Neuron (in vitro differentiated cells): ENCODE results near the gene ARID3A.

Experiments used
- H2AFZ ChIP-seq: one replicate; pipeline ENCODE4 v1.6.1; 2013; ENCODE audit warnings: low read depth, mild to moderate bottlenecking, inconsistent platforms, low read length, moderate library complexity
- H3K27me3 ChIP-seq: one replicate; pipeline ENCODE4 v1.6.1; 2013; ENCODE audit warnings: low read length; ENCODE audit not compliant: insufficient read depth
- H3K36me3 ChIP-seq: one replicate; pipeline ENCODE4 v1.6.1; 2013; ENCODE audit warnings: low read length; ENCODE audit not compliant: insufficient read depth
- H3K4me1 ChIP-seq: one replicate; pipeline ENCODE4 v1.6.1; 2013; ENCODE audit warnings: low read length; ENCODE audit not compliant: insufficient read depth
- H3K4me3 ChIP-seq: 2 replicates; pipeline ENCODE4 v1.5.1; 2013; ENCODE audit warnings: mild to moderate bottlenecking, low read length, moderate library complexity
- H3K9me3 ChIP-seq: one replicate; pipeline ENCODE4 v1.6.1; 2013; ENCODE audit warnings: low read length

The ARID3A gene

DNA sequence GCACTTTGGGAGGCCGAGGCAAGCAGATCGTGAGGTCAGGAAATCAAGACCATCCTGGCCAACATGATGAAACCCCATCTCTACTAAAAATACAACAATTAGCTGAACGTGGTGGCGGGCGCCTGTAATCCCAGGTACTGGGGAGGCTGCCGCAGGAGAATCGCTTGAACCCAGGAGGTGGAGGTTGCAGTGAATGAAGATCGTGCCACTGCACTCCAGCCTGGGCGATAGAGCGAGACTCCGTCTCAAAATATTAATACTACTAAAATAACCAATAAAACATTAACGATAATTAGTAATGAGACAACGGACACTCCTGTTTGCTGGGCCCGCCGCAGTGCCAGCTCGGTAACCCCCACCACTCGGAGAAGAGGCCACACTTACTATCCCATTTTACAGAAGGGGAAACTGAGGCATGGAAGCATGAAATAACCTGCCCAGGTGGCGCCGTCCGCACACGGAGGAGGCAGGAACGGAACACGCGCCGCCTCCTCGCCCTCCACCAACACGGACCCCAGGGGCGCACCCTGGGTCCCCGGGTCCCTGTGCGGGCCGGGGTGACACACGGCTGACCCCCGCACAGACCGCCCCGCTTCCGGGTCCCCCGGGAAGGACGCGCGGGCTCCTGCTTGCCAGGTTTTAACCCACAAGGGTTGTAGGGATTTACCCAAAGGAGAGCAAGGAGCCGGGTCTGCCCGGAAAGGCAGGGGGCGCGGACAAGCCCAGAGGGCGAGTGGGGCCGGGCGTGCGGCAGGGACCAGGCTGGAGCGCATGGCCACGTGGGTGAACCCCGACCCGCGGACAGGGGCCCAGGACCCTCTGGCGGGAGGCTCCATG is 14.4 kb upstream of the ARID3A start:
- Histone ChIP-seq H3K9me3 (peaks cover 3% of the 10 kb centered on the region), H3K36me3 (no peaks in the 10 kb centered on the region), H3K27me3 (no peaks in the 10 kb centered on the region), H3K4me3 (no peak overlapping the region), H3K4me1 (peaks cover 2% of the 10 kb centered on the region), H2AFZ (no peak overlapping the region)

DNA sequence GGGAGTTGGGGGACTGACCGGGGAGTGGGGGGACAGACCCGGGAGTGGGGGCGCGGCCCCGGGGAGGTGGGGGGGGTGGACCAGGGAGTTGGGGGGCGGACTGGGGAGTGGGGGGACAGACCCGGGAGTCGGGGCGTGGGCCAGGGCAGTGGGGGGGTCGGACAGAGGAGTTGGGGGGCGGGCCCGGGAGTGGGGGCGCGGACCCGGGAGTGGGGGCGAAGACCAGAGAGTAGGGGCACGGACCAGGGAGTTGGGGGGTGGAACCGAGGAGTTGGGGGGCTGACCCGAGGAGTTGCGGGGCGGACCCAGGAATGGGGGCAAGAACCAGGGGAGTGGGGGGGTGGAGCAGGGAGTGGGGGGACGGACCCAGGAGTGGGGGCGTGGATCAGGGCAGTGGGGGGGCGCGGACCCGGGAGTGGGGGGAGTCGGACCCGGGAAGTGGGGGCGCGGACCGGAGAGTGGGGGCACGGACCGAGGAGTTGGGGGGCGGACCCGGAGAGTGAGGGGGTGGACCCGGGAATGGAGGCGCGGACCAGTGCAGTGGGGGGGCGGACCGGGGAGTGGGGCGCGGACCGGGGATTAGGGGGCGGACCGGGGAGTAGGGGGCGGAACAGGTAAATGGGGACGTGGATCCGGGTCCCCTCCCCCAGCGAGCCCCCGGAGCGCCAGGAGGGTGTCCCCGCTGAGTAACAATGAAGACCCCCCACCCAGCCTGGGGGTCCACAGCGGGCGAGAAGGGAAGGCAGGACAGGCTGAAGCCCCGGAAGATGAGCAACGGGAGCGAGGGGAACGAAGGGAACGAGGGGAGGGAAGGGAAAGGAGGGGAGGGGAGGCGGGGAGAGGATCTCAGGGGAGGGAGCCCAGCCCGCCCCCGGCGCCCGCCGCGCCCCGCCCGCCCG is 13.4 kb upstream of the ARID3A start:
- Histone ChIP-seq H3K4me1 (peaks cover 5% of the 10 kb centered on the region), H2AFZ (no peak overlapping the region), H3K36me3 (no peaks in the 10 kb centered on the region)

DNA sequence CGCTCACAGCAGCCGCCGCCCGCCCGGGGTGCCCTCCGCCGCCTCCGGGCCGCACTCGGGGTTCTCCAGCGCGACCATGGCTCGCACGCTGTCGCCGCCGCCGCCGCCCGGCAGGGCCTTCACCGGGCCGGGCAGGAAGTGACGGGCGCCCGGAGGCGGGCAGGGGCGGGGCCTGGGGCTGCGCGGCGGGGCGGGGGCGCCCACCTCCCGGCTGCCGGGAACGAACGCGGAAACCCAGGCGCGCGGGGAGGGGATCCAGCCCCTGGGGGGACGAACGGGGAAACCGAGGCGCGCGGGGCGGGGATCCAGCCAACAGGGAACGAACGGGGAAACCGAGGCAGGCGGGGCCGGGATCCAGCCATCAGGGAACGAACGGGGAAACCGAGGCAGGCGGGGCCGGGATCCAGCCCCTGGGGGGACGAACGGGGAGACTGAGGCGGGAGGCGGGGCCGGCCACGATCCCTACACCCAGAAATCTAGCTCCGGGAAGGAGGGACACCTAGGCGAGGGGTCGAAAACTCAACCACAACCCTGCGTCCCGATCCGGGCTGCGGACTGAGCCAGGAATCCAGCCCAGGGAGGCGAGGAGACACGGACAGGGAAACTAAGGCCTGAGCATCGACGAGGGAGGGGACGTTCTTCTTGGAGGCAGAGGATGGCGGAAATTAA is 12.6 kb upstream of the ARID3A start, which contains the start of gene R3HDM4:
Gene R3HDM4, minus strand, starts transcription at position 140 of the 669 bp plus-strand sequence. Its CDS starts 62 bp downstream, at position 78.
- peaks cover 3% of the 10 kb centered on the region for H3K9me3 ChIP-seq
- peak within 1 kb of the TSS; percentile 96 for H3K4me3 ChIP-seq
- H3K36me3 ChIP-seq: no peaks in the 10 kb centered on the region
- peak within 1 kb of the TSS; percentile 60 for H2AFZ ChIP-seq
- H3K4me1 ChIP-seq: peaks cover 9% of the 10 kb centered on the region
- H3K27me3 ChIP-seq: no peaks in the 10 kb centered on the region

More for the DNA sequence above, 13.4 kb upstream of the ARID3A start:
- Histone ChIP-seq H3K4me3 (peak overlapping the region; percentile 96), H3K9me3 (peaks cover 3% of the 10 kb centered on the region), H3K27me3 (no peaks in the 10 kb centered on the region)

DNA sequence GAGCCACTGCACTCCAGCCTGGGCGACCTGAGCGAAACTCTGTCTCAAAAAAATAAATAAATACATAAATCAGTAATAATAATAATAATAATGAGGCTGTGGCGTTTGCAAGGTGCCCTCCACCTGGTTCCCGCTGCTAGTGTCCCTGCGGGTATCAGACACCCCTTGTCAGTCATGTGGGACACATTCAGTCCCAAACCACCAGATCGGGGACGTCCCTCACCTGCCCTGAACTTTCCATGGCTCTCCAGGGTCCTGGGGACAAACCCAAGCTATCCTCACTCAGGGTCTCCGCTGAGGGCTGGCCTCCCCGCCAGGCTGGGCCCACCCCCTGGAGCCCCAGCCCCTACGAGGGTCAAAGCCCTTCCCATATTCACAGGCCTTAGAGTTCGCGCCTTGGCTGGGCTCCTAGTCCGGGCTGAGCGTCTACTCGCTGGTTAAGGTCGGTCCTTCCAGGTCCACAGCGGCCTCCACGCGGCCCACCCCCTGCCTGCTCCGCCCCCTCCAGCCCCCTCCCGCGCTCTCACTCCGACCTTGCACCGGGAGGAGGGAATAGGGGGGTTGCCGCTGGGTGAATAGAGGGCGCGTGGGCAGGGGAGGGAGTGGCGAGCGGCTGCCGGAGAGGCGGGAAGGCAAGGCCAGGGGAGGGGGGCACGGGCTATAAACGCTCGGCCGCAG is 9.1 kb upstream of the ARID3A start:
- H3K27me3 ChIP-seq: no peaks in the 10 kb centered on the region
- H3K9me3 ChIP-seq: no peaks in the 10 kb centered on the region
- peak overlapping the region; percentile 43 for H3K4me3 ChIP-seq
- no peaks in the 10 kb centered on the region for H3K36me3 ChIP-seq
- H3K4me1 ChIP-seq: peaks cover 12% of the 10 kb centered on the region
- H2AFZ ChIP-seq: peak overlapping the region; percentile 24

DNA sequence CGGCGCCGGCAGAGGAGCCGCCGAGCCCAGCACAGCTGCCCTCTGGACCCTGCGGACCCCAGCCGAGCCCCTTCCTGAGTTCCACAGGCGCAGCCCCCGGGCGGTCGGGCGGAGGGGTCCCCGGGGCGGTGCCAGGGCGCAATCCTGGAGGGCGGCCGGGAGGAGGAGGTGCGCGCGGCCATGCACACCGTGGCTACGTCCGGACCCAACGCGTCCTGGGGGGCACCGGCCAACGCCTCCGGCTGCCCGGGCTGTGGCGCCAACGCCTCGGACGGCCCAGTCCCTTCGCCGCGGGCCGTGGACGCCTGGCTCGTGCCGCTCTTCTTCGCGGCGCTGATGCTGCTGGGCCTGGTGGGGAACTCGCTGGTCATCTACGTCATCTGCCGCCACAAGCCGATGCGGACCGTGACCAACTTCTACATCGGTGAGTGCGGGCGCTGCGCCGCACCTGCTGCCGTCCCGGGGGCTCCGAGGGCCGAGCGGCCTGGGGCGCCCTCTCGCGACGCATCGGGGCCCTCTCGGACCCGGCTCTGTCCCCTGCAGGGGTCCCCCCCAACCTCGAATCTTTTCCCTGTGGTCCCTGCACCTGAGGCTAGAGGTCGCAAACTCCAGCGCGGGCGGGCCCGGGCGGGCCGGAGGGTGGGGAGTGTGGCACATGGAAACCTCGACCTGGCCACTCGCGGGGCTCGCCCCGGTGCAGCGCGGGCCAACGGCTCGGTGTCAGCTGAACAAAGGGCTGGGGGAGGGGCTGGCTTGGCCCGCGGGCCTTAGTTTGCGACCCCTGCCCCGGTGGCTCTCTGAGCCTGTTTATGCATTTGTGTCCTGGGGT is 8.3 kb upstream of the ARID3A start, which contains the start of gene KISS1R:
Gene KISS1R, plus strand, starts transcription at position 11 of the 829 bp plus-strand sequence. Its CDS starts 170 bp downstream, at position 181.
- H3K27me3 ChIP-seq: no peaks in the 10 kb centered on the region
- H3K36me3 ChIP-seq: no peaks in the 10 kb centered on the region
- H2AFZ ChIP-seq: peak within 1 kb of the TSS; percentile 24
- H3K4me1 ChIP-seq: peaks cover 14% of the 10 kb centered on the region
- peak within 1 kb of the TSS; percentile 43 for H3K4me3 ChIP-seq
- no peaks in the 10 kb centered on the region for H3K9me3 ChIP-seq

DNA sequence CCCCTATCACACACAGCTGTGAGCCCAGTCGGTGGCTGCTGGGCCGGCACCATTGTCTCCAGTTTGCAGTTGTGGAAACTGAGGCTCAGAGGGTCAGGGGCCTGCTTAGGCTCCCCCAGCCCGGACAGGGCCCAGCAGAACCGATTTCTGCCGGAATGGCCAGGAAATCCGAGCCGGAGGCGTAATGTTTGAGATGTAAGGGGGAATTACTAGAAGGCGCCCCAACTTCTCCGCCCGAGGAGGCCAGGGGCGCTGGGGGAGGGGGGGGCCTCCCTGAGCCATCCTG is 7.7 kb upstream of the ARID3A start:
- H3K4me3 ChIP-seq: peak overlapping the region; percentile 43
- no peaks in the 10 kb centered on the region for H3K9me3 ChIP-seq
- H2AFZ ChIP-seq: peak overlapping the region; percentile 24
- H3K4me1 ChIP-seq: peaks cover 14% of the 10 kb centered on the region
- H3K36me3 ChIP-seq: no peaks in the 10 kb centered on the region
- no peaks in the 10 kb centered on the region for H3K27me3 ChIP-seq

DNA sequence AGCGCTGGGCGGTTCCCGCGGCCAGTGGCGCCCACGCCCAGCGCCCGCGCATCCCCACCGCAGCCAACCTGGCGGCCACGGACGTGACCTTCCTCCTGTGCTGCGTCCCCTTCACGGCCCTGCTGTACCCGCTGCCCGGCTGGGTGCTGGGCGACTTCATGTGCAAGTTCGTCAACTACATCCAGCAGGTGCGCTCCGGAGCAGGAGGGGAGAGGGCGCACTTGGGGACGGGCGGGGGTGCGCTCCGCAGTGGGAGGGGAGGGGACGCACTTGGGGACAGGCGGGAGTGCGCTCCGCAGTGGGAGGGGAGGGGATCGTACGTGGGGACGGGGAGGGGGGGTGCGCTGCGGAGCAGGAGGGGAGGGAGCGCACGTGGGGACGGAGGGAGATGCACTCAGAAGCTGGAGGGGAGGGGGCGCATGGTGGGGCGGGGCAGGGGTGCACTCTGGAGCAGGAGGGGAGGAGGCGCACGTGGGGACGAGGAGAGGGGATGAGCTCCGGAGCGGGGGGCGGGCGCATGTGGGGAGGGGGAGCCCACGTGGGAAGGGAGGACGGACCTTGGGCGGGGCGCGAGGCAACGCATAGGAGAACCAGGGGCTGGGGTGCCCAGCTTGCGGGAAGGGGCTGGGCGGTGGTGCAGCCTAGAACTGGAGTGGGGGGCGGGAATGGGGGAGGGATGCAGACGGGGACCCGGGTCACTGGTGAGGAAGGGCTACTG is 7.2 kb upstream of the ARID3A start:
- Histone ChIP-seq H2AFZ (no peak overlapping the region), H3K4me3 (peak overlapping the region; percentile 43)

DNA sequence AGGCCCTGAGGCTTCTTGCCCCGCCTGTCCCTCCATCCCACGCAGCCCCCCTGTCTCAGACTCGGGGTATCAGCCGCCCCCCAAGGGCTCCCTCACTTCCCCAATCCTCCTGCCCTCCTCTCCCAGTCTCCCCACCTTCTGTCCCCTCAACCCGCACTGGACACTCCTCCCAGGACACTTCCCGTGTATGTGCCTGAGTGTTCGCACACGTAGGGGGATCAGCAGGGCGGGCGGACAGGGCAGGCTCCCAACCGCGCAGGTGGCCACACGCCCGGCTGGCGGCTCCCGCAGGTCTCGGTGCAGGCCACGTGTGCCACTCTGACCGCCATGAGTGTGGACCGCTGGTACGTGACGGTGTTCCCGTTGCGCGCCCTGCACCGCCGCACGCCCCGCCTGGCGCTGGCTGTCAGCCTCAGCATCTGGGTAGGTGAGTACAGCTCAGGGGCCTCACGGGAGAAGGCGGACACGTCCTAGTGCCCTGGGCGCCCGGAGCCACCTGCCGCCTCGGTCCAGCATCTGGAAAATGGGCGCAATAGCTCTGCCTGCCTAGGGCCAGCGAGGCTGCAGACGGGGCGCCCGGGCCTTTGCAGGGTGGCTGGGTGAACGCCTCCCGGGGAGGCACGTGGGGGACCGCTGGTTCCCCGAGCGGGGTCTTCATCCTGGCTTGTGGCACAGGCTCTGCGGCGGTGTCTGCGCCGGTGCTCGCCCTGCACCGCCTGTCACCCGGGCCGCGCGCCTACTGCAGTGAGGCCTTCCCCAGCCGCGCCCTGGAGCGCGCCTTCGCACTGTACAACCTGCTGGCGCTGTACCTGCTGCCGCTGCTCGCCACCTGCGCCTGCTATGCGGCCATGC is 6.4 kb upstream of the ARID3A start:
- H3K9me3 ChIP-seq: no peaks in the 10 kb centered on the region
- H3K36me3 ChIP-seq: no peaks in the 10 kb centered on the region
- peaks cover 12% of the 10 kb centered on the region for H3K4me1 ChIP-seq
- H3K4me3 ChIP-seq: no peak overlapping the region
- no peaks in the 10 kb centered on the region for H3K27me3 ChIP-seq
- H2AFZ ChIP-seq: no peak overlapping the region

More for the DNA sequence above, 7.2 kb upstream of the ARID3A start:
- Histone ChIP-seq H3K4me1 (peaks cover 13% of the 10 kb centered on the region), H3K27me3 (no peaks in the 10 kb centered on the region), H3K36me3 (no peaks in the 10 kb centered on the region), H3K9me3 (no peaks in the 10 kb centered on the region)

DNA sequence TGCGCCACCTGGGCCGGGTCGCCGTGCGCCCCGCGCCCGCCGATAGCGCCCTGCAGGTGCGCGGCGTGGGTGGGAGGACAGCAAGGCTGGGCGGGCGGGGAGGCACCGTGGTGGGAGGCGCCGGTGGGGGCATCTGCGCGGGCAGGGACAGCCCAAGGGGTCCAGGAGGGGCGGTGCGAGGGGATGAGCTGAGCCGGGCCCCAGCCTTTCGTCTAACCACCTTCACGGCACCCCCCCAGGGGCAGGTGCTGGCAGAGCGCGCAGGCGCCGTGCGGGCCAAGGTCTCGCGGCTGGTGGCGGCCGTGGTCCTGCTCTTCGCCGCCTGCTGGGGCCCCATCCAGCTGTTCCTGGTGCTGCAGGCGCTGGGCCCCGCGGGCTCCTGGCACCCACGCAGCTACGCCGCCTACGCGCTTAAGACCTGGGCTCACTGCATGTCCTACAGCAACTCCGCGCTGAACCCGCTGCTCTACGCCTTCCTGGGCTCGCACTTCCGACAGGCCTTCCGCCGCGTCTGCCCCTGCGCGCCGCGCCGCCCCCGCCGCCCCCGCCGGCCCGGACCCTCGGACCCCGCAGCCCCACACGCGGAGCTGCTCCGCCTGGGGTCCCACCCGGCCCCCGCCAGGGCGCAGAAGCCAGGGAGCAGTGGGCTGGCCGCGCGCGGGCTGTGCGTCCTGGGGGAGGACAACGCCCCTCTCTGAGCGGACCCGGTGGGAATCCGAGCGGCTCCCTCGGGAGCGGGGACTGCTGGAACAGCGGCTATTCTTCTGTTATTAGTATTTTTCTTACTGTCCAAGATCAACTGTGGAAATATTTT is 5.6 kb upstream of the ARID3A start:
- H3K4me3 ChIP-seq: no peak overlapping the region
- H3K36me3 ChIP-seq: no peaks in the 10 kb centered on the region
- H3K4me1 ChIP-seq: peaks cover 18% of the 10 kb centered on the region
- H3K27me3 ChIP-seq: no peaks in the 10 kb centered on the region
- no peak overlapping the region for H2AFZ ChIP-seq
- no peaks in the 10 kb centered on the region for H3K9me3 ChIP-seq

DNA sequence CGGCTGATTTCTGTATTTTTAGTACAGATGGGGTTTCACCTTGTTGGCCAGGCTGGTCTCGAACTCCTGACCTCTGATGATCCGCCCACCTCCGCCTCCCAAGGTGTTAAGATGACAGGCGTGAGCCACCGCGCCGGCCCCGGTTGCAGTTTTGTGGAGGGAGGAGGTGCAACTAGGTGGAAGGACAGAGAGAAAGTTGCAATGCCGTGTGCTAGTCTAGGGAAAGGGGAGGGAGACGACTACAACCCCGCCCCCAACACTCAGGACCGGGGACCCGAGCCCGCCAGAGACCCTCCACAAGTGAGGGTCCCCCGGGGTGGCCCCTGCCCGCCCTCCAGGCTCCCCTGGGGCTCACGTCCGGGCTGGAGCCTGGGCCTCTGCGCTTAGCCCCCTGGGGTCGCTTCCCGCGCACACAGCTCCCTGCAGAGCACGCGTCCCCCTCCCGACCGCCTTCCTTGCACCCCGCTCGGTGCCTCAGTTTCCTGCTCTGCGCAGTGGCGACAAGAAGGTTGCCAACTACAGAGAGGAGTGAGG is 1.2 kb upstream of the ARID3A start:
- Histone ChIP-seq H3K4me3 (peak overlapping the region; percentile 99), H3K27me3 (no peaks in the 10 kb centered on the region), H3K9me3 (no peaks in the 10 kb centered on the region), H2AFZ (no peak overlapping the region), H3K4me1 (peaks cover 16% of the 10 kb centered on the region), H3K36me3 (peaks cover under 1% of the 10 kb centered on the region)
